Testis (tissue), 2 donors: ENCODE data around the gene PRADC1.

ENCODE experiments used
- CTCF ChIP-seq, 3 experiments: fragments of 450-650 bp in 2 of 3; fragments of 200-600 bp in 1 of 3; sonication (generic) in 1 of 3; IDR thresholded peaks; one replicate each; pipeline ENCODE4 v1.5.1; 2016 to 2019; ENCODE audit warnings: antibody characterized with exemption in 3 of 3, mild to moderate bottlenecking in 2 of 3, moderate library complexity in 1 of 3
- POLR2A ChIP-seq: fragments of 450-650 bp; IDR thresholded peaks from one replicate; pipeline ENCODE4 v1.6.1; 2017; ENCODE audit warnings: antibody characterized with exemption, mild to moderate bottlenecking, moderate library complexity

DNA sequence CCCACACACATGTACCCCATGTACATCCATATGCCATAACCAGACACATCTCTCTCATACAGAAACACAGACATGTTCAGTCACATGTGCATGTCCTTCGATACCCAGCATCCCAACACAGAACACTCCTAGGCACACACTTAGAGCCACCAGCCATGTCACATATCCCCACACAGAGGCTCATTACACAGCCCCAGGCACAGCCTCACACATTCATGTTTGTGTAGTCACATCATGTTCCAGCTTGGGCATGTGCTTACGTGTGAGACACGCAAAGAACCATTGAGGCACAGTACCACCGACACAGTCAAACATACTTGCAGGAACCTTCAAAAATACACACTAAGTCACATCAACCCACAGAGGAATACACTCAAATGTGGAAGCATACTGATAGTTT, 34.0 kb upstream of the PRADC1 start:
- TF ChIP-seq CTCF (IDR thresholded peaks at IDR 0.05): no peak
- no peak for TF ChIP-seq POLR2A
